Fibroblast of upper back skin (primary cell): Measurements from ENCODE around the gene PGF.

Experiments
- DNase-seq: peaks from one replicate; pipeline ENCODE4 v3.0.0-alpha.2; 2013

PGF gene

DNA sequence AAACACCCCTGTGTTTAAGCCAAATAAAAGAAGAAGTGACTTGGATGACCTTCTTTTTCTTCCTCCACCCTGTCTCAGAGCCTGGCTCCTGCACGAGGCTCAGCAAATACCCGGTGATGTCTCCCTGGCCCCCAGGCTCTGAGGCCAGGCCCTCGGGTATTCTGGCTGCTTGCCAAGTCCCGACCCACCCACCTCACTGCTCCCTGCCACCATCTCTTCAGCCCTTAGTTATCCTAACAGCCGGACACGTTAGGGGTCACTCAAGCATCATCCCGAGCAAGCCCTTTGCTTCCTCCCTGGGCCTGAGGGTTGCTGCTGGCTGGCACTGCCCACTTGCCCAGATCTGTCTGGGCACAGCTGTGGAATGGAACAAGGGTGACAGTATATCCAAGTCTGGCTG lies 39.6 kb downstream of the PGF start:
- no peak for DNase-seq

DNA sequence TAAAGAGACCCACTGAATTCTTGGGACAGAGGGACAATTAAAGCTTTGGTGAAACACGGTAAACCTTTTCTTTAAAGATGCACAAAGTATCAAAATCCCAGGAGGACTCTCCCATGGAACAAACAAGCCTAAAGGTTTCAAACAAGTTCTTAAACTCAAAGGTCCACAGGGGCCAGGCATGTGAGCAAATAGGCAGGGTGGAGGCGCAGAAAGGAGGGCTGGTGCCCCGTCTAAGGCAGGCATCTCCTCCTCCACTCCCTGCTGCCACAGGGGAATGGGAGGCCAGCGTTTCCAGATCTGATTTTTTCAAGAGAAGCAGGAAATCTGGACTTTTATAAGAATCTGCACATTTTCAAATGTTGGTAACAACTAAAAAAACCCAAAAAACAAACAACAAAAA lies 40.0 kb downstream of the PGF start:
- DNase-seq = no peak

DNA sequence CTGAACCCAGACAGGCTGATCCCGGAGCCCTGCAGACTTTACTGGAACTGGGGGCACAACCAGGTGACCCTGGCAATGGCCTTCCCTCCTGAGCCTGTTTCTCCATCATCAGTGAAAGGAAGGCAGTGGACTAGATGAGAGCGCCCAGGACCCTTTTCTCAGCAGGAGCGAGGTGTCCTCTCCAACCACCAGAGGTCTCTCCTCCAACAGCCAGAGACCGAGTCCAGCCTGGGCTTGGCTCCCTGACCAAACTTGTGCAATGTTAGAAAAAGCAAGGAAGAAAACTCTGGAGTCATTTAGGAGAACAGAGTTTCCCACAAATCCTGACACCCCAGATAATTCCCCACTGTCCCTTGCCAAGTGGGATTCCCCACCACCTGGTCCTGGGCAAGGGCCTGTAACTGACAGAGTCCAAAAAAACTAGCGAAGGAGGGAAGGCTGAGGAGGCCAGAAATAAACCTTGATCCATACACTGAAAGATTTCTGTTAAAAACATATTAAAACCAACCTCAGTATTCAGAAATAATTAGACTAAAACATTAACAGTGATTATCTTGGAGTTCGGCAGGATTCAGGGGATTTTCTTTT lies 41.3 kb downstream of the PGF start:
- peak; percentile 76 for DNase-seq

DNA sequence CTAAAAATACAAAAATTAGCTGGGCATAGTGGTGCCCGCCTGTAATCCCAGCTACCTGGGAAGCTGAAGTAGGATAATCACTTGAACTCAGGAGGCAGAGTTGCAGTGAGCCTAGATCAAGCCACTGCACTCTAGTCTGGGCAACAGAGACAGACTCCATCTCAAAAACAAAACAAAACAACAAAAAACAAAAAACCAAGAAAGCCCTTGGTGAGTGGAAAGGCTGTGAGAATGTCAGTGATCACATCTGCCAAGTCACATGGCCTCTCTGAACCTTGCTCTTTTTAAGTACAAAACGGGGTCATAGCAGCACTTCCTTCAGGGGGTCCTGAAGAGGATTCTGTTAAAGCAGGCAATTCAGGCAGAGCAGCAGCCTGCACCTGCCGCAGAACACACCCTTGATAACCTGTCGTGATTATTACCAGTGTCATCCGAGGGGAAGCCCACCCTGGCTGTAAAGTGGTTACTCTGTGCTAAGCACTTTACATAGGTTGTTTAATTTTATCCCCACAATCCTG lies 41.9 kb downstream of the PGF start:
- no peak for DNase-seq

DNA sequence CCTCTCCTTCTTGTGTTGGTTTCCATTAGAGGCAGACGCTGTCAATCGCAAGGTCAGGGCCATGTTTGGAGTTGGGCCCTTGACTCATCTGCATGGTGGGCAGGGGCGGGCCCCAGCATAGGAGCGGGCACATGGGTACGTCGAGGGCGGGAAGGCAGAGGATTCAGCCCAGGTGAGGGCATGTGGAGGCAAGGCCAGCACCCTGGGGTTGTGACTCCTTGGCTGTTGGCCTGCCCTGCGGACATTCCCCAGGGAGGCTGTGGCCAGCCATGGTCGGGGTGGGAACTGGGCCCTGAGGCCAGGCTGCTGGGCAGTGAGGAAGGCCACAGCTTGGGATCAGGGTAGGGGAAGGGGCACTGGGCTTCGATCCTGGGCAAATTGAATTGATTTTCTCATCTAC lies 42.6 kb downstream of the PGF start:
- no peak for DNase-seq

DNA sequence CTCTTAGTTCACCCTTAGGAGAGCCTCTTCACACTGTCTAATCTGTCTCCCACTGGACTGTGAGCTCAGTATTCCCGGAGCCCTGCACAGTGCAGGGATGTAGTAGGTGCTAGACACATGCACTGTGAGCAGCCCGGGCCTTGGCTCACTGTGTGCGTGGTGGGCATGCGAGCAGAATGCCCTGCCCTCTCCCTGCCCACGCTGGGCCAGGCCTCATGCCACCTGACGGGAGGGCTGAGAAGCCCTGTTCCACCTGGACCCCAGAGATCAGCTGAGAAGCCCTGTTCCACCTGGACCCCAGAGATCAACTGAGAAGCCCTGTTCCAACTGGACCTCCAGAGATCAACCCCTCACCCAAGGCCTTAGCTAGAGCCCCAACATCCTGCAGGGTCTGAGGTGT lies 43.3 kb downstream of the PGF start:
- no peak for DNase-seq

DNA sequence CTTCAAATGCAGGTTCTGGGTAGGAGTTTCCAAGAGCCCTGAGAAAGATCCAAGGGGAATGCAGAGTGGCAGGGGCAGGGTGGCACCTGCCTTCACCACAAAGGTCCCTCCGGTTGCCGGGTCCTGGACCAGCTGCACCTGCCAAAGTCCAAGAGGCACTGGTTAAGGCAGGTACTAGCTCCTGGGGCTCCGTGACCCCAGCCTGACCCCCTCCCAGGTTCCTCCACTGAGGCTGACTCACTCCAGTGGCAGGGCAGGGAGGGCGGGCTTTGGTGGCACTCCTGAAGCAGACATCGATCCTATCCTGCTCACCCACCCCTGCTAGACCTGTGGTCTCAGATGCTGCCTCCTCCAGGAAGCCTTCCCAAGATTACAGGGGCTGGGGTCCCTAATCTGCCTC lies 43.7 kb downstream of the PGF start:
- DNase-seq = no peak

DNA sequence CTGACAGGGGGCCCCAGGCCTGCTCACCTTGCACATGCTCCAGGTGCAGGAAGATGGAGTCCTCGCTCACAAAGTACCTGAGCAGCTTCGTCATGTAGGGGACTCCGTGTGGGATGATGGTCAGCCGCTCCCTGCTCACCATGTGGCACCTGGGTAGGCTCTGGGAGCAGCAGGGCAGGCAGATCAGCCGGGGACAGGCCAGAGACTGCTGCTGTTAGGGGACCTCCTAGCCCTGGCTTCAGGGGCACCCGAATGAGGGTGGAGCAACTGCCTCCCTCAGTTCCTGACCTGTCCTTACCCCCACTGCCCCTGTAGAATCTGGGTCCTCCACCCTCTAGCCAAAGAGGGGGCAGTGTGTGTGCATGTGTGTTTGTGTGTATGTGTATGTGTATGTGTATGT lies 44.2 kb downstream of the PGF start:
- no peak for DNase-seq

DNA sequence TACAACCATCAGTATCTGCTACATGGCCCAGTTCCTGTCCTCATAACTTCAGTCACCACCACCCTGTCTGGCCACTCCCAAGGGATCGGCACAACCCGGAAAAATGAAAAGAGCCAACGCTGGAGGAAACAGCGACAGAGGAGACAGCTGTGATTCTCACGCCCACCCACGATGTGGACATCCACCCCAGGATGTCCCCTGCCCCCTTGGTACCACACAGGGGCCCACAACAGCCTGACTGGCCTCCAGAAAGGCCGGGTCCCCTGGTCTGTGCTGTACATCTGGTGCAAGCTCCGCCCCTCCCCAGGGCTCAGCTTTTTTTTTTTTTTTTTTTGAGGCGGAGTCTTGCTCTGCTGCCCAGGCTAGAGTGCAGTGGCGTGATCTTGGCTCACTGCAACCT lies 44.8 kb downstream of the PGF start:
- DNase-seq = no peak

DNA sequence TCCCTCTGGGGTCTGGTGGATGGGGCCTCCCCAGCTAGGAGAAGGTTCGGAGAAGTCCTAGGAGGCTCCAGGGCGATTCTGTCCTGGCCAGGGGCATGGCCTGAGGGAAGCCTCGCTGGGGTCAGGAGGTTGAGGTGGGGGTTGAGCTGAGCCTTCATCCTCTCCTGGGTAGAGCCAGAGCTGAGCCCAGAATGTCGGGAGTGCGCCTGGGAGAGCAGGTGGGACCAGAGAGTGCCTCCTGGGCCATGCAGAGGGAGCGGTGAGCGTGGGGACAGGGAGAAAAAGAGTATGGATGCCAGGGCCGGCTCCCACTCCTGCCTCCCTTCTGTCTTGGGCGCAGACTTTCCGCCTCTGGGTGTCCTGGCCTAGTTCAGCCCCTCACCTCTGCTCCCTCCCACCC lies 45.5 kb downstream of the PGF start:
- no peak for DNase-seq

DNA sequence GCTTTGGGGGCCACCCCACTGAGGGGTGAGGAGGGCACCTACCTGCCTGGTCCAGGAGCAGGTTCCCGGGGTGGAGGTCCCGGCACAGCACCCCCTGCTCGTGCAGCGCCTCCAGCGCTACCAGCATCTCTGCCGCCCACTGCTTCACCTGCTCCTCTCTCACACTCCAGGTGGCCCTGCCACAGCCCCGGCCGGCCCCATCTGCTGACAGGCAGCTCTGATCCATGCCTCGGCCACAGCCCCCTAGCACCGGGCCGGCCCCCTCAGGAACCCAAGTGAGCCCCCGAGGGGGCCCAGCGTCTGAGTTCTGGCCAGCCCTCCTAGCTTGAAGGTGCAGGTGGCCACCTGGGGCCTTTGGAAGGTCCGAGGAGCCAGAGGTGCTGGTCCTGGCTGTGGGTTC lies 45.9 kb downstream of the PGF start:
- no peak for DNase-seq

DNA sequence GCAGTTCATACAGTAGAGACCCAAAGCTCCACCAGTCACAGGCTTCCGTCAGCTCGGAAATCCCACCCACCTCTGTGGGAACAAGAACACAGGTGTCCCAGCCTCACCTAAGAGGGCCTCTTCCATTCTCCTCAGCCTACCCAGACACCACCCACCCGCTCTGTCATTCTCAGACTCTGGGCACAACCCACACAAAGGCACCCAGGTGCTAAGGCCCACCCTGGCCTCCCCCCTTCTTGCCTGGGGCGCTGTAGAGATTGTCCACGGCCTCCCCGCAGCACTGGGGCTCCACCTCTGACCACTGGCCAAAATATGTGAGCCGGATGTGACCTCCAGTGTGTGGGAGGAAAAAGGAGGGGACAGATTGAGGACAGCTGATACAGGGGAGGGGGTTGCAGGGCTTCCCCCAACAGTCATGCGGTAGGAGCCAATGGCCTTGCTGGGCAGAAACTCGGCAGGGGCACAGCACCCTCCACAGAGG lies 46.5 kb downstream of the PGF start:
- no peak for DNase-seq

DNA sequence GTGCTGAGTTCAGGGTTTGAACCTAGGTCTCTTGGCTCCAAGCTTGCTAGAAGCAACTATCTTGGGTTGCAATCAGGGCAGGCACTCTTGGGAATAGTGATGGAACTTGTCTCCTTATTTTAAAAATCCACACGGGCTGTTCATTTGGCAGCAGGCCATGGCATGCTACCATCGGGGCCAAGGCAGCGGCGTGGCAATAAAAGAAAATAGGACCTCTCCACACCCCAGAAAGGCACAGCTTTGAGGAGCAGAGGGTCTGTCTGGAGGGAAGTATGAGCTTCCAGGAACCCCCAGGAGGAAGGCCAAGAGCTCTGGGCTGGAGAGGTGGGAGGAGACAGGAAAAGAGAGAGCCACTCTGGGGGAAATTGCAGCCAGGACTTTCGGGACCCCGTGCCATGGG lies 47.7 kb downstream of the PGF start:
- no peak for DNase-seq

DNA sequence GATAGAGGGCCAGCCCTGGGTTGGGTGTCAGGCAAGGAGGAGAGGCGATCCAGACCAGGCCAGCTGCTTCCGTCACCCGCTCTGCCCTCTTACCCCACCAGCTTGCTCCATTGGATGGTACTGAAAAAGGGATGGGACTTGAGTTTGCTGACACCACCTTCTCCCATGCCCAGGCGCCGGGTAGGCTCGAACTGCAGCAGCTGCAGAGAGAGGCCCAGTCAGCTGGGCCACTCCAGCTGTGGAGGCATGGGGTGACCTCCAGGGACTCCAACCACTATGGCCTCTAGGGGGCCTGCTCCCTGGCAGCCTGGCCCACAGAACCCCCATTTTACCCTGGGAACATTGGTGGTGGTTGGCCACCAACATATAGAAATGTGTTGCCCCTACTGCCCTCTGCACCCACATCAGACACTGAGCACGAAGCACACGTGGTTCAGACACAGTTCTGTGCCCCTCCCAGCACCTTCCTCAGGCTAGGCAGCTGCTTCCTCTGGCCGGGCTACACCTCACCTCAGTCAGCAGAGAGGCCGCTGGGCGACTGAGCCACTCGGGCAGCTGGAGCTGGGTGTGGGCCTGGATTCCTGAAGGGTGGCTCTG lies 48.4 kb downstream of the PGF start:
- no peak for DNase-seq

DNA sequence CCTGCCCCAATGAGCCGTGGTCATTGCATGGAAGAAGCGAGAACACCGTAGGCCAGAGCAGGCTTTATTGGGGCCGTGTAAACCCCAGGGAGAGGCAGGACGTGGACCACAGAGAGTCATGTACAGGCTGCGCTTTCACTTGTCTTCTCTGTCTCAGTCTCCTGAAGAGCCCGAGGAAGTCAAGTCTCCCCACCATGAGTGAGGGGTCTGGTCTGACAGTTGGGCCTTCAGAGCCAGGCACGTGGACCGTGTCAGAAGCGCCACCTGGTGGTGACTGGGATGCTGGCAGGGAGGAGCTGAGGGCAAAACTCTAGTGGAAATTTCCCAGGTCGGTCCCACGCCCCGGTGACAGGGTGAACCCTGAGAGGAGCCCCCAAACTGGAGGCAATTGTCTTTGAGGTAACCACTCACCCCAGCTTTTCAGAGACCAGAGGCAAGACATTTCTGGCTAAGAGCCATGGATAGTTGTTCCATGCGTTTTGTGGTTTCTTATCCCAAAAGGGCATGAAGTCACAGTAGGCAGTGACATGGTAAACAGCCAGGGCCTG lies 49.7 kb downstream of the PGF start:
- DNase-seq = peak; percentile 51

DNA sequence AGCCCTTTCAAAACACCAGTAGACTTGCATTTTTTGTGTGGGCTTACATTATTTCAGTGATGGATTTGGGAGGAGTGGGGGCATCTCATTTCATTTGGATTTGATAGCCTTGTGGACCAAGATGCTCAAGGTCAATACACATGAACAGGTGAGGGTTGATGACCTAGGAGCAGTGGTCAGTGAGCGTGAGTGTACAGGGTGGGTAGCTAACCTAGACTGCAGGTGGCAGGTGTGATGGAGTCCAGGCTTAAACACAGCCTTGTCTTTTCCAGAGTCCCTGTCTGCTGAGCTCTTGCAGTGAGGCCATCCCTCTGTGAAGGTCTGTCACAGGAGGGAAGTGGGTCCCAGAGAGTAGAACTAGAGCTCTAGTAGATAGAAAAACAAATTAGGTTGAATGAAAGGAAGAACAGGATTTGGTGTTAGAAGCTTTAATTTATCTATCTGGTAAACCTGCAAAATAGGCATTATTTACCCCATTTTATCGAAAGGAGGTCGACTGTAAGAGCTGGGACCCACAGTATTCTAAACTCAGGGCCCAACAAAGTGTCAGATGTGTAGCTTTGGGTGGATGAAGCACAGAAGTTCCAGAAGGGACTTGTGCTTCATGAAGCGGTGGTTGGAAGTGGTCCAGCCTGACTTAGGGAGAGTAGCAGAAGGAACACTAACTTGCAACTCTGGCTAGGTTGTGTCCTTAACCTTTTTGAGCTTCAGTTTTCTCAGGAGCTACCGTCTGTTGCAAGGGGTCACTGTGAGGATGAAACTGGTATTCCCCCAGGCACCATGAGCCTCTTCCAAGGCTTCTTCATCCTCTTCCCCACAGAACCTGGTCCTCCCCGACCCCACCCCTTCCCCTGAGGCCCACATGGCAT lies 50.5 kb downstream of the PGF start:
- no peak for DNase-seq

DNA sequence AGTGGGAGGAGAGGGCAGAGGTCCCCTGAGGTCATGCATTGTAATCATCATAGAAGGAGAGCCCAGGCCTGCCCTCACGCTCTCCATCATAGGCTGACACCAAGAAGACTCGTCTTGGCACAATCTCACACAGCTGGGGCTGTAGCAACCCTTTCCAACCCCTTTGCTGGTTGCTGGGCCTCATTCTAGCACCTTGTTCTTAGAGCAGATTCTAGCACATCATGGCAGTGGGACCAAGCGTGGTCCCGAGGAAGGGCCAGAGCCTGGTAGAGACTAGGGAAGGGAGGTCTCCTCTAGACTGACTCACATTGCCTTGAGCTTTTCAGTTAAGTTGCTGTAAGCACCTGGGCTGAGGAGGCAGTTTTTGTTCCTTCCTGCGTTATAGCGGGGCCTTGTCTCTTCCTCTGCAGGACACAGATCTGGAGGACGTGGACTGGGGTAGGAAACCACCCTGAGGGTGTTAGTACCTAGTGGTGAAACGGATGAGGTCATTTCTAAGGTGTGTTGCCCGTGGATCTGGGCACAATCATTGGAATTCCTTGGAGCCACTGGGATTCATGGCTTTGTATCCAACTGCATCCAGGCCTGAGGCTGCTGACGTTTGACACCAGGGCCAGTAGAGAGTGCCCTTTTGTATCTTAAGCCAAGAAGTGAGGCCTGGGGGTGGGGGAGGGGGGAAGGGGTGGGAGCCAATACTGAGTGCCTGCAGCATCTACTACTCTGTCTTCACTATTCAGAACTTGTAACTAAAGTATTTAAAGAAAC lies 52.3 kb downstream of the PGF start:
- DNase-seq = no peak

DNA sequence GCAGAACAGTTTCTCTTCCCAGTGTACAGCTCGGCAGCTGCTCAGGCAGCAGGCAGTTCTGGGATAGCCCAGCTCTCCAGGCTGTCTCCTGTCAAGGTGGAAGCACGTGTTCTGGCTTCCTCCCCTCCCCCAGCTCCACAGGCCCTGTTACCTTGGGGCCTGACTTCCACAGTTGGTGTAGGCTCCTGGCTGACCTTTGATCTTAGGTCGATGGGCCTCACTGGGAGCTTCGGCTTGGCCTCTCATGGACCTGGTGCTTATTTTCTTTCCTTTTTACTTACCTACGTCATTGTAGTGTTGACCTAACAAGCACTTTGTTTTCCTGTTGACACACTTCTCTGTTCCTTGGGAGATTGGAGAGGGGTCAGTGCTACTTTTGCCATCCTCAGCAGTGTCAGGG lies 56.7 kb downstream of the PGF start:
- DNase-seq = no peak

DNA sequence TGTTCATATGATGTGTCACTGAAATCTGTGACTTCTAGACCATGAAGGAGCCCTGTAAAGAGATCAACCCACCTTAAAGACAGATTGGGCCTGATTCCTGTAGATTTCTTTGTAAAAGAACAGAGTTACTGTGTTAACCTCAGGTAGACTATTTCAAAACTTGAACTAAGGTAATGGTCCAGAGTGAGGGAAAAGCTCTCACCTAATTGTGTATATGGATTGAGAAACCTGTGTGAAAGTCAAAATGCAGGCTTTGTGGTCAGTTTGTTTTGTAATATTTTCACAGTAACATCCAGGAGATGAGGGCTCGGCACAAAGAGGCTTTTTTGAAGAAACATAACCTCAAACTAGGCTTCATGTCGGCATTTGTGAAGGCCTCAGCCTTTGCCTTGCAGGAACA lies 57.3 kb downstream of the PGF start:
- no peak for DNase-seq

DNA sequence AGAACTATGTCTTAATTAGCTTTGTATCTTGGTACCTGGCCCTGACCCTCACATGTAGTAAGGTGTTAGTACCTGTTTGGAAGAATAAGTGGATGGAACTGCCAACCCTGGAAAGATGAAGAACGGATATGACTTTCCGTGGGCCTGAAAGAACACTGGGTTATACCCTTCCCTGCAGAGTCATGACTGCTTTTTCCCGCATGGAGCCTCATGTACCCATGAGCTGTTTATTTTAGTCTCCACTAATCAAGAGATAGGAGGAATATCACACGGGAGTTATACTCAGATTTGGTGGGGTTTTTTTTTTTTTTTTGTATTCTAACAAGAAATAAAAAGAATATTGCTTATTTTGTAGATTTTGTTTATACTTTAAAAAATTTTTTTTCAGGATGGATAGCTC lies 57.8 kb downstream of the PGF start:
- no peak for DNase-seq

DNA sequence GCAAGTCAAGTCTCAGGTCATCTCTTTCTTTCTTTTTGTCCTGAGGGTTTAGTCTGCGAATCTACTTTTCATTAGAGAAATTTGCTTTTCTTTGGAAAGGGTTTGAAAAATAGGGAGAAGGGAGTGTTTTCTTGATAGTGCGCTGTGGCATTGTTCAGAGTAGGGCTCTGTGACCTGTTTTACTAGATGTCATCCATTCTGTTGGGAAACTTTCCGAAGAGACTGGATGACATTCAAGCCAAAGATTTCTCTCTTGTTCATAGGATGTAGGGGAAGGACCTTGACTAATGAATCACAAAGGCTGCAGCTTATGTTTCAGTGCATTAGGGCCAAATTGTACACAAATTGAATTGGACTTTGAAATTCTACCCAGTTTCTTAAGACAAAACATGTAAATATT lies 59.0 kb downstream of the PGF start:
- no peak for DNase-seq

DNA sequence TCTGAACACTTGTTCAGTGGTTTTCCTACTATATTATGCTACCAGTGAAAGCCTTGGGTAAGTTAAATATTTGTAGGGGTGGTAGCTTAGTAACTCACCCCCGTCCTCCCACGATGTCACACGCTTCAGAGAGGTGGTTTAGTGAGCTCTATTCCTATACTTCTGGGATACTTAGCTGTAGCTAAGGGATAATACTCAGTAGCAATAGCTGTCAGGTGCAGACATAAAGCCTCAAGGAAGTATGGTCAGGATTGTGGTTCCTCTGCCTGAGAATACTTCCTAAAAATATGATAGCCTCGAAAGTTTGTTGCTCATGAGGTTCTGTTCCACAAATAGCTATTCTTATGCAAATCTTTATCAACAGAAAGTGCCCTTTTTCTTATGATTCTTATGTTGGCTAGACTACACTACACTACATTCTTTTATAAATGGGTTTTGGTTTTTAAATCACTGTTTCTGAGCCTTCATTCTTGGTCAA lies 61.7 kb downstream of the PGF start:
- no peak for DNase-seq

DNA sequence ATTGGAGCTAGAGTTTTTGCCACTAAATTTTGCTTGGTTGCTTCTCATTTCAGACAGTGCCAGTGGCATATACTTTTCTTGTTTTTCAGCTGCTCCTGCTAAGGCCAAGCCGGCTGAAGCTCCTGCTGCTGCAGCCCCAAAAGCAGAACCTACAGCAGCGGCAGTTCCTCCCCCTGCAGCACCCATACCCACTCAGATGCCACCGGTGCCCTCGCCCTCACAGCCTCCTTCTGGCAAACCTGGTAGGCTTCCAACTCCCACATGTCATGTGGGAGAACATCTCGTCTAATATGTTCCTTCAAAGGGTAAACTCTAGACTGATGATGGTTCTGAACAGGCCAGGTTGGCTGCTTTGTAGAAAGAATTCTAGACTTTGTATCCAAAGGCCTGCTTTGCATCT lies 62.7 kb downstream of the PGF start:
- no peak for DNase-seq
